ENCODE data around the gene FAM180A.
"Not testable (repeated sequence)": the region's sequence is repeated elsewhere in the genome, so short reads cannot be mapped to it uniquely, and the experiment has no call there.

The FAM180A gene

DNA sequence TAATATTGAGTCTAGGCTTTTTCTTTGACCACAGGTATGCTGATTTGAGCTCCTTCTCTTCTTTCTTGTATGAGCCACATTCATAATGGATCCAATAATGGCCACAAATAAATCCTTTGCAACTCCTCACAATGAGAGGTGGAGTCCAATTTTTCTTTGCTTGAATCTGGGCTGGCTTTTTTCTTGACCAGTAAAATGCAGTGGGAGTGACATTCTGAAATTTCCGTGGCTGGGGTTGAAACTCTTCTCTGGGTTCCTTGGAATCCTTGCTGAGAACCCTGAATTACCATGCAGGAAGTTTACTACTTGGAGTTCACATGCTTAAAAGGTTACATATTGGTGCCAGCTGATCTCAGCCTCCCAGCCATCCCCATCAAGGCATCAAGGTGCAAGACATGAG, 22.4 kb upstream of the FAM180A start:
- no peak for DNase-seq

DNA sequence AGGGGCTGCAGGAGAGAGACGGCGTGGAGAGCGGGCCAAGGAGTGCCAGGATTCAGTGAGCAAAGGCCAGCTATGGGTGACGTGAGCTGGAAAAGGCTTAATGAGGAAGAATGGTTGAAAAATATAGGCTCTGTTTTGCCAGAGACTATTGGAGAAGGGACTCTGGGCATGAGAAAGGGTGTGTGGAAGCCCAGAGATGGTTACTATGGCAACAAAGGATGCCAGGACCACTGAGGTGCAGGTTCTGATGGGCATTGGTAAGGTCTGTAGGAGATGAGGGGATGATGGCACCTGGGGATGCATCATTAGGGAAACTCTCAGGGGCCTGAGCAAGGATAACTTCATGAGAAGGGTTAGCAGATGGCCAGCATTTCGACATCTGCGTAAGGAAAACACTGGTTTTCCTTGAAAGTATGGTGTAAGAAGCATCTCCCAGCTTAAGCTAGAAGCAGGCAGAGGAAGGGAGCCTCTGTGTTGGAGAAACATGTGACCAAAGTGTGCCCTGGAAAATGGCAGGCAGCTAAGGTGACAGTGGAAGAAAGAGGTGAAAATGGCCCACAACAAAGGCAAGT, 21.6 kb upstream of the FAM180A start:
- no peak for DNase-seq

DNA sequence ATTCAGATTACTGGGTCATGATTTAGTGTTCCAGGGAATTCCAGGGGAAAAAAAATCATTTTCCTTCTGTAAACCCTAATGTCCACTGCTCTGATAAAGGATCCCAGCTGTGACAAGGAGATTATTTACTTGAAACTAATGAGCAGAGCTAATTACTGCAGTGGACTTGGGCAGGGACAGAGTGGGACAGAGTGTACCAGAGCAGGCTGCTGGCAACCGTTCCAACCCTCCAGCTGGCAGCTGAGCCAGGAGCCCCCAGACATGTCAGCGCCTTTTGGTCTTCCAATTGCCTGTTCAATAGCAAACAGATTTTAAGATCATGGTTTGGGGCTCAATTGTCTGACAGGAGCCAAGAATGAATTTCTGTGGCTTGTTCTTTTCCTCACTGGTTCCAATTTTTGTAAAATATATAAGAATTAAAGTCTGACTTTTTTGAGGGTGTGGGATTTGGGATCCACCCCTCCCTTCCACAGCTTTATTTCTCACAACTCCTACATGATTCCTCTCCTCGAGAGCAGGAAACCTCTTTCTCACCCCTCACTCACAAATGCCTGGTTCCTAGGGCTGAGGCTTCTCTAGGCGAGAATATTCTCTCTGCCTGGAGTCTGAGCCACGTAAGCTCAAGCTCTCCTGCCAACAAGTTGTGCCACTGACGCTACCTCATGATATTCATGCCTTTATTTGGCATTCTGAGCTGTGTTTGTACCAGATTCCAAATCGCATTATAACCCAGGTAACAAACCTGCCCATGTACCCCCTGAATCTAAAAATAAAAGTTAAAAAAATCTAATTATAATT, 20.6 kb upstream of the FAM180A start:
- no peak for DNase-seq

DNA sequence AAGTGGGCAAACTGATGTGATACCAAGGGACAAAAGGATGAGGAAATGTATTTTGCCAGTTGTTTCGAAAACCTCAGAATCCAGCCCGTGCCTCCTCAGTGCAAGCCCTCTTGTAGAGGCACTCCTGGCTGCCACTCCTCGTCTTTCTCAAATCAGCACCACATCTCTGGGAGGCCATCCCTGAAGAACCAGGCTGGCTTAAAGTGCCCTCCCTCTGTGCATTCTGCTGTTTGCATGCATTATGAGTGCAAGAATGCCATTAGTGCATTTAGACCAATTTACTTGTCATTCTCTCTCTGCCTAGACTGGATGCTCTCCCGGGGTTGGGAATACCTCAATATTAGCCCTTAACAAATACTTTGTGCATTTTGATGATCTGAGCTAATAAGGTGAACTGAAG, 19.9 kb upstream of the FAM180A start:
- DNase-seq = no peak

DNA sequence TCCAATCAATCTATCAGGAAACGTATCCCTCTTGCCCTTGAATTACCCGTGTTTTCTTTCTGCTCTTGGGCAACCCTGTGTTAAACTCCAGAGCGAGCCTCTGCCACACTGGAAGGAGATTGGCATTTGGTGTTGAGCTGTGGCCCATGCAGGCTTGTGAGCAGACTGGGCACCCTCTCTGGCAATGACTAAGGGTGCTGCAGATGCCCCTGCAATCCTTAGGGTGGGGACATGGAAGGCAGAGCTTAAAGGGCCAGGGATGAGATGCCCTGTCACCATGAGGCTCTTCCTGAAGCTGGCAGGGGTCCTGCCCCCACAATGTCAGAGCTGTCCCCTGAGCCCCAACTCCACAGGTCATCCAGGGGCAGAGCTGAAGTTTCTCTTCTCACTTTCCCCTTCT, 19.5 kb upstream of the FAM180A start:
- DNase-seq = no peak

DNA sequence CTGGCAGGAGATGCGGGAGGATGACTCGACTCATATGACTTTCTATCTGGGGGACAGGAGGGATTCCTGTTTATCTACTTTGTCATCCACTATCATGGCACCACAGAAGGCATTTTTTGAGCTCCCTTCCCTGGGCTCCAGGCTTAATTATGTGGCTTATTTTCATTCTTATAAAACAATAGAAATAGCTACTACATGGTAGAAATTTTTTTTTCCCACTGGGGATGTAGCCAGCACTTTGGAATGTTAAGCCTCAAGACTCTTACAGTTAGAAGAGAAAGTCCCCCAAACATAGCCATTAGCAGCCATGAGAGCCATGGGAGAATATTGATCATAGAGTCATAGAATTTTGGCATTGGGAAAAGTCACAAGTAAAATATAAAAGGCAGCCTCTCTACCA, 14.6 kb upstream of the FAM180A start:
- DNase-seq = no peak

DNA sequence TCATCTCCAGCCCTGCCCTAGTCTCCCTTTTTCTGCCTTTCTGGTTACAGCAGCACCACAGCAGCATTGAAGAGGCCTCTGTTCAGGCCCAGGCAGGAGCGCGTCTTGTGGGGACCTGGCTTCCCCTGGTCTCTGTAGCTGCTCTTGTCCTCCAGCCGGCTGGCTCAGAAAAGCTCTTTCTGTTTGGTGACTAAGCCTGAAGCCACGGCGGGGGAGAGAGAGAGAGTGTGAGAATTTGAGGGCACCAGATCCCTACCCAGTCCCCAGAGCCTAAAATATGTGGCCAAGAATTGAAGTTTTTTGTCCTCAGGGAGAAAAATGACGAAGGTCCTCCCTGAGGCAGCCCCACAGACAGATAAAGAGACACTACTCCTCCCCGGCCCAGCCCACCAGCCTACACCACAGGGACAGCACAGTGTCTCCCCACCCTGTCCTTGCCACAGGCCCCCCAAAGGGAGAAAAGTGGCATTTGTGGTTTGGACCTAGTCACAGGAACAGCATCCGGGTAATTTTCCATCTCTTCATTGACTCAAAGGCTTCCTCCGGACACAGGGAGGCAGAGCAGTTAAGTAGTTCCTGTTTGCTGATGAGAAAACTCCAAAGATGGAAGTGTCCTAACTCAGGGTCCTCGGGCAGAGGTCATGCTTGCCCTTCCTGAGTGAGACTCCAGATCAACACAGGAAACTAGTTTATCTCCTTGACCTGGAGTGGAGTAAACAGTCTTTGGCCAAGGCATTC, 13.3 kb upstream of the FAM180A start:
- no peak for DNase-seq

DNA sequence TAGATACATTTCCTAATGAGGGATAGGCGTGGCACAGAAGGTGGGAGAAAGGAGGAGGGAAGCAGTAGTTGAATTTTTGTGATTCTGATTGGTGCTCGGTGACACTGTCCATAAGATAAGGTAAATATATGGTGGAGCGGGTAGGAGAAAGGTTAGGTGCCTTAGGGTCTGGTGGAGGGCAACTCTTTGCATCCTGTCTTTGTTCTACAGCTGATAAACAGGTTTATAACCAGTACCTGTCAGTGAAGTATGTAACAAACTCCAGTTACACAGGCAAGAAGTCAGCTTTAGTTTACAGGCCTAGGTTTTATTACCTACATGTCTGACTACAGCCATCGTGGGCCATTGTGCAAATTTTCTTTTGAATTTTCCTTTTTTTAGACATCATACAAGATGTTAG, 10.9 kb upstream of the FAM180A start:
- no peak for DNase-seq

DNA sequence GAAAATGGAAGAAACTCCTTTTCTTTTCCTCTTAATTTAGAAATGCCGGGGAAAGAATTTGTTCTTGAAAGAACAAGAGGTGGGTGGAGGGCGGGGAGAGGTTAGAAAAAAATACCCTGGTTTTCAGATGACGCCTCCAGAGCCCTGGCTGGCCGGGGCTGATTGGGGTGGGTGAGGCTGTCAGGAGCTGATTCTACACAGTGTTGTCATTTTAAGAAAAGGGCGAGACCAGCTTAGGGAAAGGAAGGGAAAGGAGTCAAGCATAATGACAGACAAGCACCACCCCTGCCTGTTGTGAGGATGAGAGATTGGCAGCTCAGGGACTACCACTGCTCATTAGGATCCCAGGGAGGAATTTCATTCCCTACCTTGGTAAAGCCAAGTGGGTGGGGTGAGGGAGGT, 9.9 kb upstream of the FAM180A start:
- no peak for DNase-seq

DNA sequence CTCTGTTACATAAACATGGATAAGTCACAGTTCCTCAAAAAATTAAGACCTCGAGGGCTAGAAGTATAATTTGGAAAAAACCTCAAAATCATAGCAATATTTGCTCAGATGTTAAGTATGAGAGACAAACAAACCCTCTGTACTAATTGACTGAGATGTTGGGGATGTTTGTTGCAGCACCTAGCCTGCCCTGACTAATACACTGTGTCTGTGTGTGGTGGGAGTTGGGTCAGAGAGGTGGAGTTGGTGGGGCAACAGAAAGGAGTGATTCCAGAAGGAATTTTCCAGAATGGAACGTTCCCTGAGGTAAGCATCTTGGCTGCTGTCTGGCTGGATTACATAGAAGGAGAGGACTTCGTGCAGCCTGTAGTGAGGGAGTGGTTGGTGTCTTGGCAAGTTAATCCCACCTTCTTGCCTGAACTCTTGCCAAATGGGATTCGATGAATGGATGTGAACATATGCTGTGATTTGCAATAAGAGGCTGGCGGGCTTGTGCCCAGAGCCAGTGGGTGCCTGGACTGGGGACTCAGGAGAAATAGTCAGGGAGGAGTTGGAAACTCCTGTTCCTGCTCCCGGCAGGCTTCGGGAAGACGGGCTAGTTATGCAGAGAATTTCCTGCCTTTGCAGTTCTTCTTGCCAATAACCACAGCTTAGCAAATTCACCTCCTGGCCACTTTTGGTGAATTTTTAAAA, 9.3 kb upstream of the FAM180A start:
- DNase-seq = no peak

DNA sequence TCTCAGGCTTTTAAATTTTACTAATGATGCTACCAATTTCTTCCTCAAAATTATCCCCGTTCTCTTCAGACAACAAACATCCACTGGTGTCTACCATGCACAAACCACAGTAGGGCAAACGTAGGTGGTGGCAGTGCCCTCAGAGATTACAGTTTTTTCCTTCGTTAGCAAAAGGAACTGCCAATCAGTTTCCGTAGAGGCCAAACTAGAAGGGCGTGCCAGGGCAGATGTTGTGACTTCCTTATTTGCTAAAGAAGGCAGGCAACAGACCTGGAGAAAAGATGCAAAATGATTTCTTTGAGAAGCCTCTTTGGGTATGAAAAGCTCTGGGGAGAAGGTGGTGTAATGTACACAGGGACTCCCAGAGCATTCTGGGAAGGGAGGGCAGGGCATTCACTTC, 7.6 kb upstream of the FAM180A start:
- no peak for DNase-seq

DNA sequence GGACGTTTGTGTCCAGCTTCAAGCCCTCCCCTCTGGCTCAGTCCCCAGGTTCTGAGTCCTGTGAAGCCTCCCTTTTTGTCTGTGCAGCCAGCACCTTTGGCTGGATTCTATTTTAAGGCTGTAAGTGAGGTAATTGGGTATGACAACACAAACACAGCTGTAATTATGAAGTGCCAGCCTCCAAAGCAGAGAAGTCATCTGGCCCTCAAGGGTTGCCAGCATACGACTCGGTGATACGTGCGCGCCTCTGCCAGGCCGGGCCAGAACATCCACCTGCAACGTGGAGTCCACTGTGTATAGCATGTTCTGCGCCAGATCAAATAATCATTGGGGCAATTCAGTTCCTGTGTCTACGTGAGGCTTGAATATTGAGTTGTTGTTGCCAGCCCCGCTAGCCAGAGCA, 6.7 kb upstream of the FAM180A start:
- DNase-seq = no peak

DNA sequence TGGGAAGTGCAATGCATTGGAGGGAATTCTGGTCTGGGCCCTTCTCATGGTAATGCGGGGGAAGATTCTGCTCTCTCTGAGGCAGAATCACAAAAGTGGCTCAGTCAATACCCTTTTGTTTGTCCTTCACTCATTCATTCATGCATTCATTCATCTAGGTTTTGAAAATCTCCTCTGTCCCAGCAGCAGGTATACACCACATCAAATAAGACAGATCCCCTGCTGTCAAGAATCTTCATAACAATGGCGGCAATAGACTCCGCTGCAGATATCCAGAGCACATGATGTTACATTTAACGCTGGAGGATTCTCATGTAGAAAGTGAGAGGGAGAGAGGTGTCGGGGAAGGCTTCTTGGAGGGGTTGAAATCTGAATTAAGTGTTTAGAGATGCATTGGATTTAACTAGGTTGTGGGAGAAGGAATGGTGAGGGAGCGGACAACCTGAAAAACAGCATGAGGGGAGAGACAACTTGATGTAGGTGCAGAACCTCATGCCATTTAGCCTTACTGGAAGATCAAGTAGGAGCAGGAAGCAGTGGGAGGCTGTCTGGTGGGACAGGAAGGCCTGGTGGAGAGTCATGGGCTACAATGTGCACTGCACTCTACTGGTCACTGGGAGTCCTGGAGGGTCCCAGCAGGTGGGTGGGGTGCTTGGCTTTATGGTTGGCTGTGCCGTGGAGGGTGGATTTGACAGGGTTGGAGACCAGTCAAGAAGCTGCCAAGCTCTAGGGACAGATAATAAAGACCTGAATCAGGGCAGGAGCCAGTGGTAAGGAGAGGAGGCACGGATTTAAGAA, 5.2 kb upstream of the FAM180A start:
- no peak for DNase-seq

DNA sequence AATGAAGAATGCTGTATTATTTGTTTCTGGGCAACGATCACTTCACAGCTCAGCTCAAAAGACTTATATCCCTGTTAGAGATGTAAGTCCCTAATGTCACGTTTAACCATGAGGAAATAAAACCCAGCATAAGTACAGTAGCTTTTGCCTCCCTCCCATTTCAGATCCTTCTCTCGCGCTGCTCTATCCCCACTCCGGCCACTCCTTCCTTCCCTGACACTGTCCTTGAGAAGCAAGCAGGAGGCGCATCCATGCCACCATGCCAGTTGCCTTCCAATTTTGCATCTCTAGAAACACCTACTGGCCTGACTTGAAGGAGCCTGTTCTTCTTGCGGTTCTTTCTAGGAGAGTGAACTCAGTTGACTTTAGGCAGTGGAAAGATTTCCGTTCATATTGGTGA, 1.2 kb downstream of the FAM180A start:
- no peak for DNase-seq

DNA sequence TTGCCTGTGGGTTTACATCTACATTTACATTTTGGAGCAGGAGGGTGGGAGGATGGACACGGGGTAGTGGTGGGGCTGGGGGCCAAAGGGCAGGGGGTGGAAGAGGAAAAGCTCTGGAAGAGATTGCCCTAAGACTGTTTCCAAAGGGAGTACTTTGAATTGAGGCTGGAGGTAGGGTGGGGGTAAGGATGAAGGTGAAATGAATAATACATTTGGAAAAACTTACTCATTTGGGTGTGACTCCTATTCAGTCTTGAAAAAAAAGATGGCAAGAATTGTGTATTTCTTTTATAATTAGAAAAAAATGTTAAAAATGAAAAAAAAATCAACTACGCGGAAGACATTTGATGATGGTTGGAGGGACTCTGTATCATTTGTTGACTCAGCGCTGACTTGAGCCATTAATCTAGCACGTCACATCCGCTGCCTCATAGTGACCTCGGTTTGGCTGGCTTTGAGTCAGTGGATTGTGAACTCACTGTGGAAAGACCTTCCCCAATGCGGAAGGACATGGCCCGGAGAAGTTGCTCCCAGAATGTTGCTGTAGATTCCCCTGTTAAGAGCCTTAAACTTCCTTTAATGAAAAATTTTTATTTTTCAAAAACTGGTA, 2.8 kb downstream of the FAM180A start:
- no peak for DNase-seq

DNA sequence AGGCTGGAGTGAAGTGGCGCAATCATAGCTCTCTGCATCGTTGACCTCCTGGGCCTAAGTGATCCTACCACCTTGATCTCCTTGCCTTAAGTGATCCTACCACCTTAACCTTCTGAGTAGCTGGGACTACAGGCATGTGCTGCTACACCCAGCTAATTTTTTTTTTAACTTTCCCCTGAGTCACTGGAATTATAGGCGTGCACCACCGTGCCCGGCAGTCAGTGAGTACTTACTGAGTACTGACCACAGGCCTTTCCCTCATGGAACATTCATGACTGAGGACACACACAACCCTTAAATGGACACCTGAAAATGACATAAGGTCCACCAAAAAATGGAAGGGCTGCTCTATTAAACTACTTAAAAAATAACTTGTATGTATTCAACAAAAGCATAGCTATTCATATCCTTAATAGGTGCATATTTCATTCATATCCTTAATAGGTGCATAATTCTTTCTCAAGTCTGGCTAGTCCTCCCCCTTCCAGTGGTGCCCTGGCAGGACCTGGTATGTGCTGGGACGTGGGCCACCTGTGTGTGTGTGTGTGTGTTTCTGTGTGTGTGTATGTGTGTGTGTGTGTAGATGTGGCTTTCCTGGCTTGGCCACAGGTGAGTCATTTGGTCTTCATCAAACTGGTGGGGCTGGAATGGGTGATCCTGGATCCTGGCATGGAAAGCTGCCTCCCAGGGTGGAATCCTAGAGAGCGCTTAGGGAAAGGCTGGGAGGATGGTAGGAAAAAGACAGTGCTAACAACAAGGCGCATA, 3.5 kb downstream of the FAM180A start:
- no peak for DNase-seq

DNA sequence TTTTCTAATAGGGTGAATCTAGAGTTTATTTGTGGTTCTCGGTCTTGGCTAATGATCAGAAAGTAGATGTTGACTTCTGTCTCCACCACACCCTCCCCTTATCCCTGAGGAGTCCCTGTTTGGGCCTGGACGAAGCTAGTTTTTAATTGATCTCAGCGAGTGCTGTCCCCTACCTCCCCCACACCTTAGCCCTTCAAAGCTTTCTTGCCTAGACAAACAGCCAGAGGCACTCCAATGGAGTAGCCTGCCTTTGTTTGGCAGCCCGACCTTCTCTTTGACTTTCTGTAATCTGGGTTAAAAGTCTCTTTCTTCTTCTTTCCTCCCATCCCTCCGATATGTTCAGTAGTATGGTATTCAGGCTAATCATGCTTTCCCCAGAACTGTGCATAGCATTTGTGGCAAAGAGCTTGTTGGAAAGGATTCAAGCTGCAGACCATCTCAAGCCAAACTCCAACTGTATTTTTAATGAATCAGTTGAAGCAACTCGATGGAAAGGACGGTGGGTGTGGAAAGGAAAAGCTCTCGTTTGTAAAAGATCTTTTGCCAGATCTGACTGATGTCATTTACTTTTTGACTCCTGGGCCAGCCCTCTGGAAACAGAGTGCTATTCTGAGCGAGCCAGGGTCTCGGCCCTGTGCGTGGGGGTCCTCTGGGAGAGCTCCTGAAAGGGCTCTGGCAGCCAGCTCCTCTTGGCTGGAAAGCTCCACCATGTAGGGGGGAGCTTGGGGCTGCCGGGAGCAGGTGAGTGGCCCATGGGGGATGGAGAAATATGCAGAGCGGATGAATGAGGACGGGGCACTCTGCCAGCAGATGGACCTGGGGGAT, 4.5 kb downstream of the FAM180A start:
- DNase-seq = no peak

DNA sequence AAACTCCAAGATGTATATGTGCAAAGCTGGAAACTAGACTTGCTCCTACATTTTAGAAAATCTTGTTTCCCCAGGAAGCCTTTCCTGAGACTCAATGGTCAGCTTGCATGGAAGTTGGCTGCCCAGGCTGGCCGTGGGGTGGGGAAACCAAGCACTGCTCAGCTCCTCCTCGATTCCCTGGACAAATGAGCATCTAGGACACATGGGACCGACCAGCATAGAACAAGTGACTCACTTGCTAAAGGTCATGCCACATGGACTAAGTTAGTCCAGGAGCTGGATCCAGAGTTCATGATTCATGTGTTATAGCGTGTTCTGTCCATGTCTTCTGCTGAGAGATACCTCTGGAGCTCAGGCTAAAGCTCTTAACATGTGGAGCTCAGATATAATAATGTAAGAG, 6.2 kb downstream of the FAM180A start:
- no peak for DNase-seq

DNA sequence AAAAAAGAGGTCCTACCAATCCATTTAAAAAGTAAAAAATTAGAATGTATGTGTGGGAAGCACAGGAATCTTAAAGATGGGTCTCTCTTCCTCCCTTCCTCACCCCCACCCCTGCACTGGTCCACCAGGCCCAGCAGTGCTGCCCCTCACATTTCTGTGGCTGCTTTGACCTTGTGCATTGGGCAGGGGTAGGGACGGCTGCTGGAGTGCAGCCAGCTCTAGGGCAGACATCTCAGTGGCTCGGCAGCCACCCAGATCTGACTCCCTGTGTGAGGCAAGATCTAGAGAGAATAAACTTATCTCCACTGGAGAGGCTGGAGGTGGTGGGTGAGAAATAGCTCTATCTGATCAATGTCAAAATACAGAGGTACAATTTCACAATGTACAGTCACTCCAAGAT, 6.7 kb downstream of the FAM180A start:
- no peak for DNase-seq

DNA sequence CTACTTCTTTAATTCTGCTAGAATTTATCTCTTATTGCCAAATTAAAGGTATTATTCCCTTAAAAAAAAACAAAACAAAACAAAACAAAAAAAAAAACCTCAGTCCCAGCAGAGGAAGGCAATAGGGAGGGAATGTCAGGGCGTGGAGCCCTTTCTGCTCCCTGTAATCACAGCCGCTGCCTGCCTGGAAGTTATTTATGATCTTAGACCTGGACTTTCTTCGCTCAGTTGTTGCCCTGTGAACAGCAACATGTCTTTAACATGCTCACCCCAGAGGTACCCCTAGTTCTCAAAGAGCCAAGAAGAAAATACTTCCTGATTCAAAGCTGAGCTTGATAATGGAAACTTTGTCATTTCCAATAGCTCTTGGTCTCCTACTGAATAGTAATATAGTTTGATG, 7.7 kb downstream of the FAM180A start:
- DNase-seq = no peak

DNA sequence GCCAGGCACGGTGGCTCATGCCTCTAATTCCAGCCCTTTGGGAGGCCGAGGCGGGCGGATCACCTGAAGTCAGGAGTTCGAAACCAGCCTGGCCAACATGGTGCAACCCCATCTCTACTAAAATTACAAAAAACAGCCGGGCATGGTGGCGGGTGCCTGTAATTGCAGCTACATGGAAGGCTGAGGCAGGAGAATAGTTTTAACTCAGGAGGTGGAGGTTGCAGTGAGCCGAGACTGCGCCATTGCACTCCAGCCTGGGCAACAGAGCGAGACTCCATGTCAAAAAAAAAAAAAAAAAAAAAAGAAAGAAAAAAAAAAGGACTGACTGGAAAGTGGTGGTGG, 11.3 kb downstream of the FAM180A start:
- DNase-seq = not testable (repeated sequence)

Data from kidney glomerular epithelial cell (primary cell).